Measurements from ENCODE around the gene MGAT4A.
"Not testable (repeated sequence)": the region's sequence is repeated elsewhere in the genome, so short reads cannot be mapped to it uniquely, and the experiment has no call there.

MGAT4A gene

DNA sequence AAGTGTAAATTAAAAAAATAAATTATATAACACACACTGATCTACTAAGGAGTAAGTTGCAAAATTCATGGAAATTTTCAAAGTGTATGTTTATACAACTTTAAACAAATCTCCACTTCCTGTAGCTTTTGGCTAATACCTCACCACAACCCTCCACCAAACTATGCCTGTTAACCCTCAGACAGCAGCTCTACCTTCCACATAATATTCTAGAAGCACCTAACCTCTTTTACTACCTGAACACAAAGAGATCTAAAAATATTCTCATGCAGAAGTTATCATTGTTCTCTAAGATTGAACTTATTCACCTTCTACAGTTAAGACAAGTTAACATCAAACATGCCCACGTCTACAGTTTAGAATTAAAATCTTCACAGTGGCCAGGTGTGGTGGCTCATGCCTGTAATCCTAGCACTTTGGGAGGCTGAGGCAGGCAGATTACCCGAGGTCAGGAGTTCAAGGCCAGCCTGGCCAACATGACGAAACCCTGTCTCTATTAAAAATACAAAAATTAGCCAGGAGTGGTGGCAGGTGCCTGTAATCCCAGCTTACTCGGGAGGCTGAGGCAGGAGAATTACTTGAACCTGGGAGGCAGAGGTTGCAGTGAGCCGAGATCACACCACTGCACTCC is 2.7 kb downstream of the MGAT4A start:
- DNase-seq = not testable (repeated sequence)

DNA sequence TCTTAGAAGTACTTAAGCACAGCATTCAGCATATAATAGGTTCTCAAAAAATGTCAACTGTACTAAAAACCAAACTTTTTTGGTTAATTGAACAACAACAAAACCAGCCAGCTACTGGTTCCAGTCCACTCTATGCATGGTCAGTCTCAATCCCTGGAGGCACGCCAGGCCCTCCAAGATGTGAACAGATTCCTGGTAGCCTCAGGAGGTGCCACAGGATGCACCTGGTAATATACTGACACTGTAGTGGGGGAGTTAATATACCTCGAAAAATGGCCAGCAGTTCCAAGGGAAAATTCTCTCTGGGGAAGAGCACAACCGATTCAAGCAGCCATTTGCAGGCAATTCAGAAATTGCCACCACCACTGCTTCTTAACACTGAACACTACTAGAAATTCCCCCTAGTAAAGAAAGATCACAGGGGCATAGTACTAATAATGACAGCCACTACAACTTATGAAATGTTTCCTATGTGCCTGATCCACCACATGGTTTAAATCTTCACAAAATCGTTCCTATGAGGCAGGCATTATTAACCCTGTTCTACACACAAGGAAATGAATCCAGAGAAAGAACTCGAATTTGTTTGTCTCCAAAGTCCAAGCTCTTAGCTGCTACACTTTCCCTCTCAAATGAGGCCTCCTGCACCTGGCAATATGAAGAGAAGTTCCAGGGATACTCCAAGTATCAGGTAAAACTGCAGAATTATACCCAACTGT is 3.4 kb downstream of the MGAT4A start:
- no peak for DNase-seq

DNA sequence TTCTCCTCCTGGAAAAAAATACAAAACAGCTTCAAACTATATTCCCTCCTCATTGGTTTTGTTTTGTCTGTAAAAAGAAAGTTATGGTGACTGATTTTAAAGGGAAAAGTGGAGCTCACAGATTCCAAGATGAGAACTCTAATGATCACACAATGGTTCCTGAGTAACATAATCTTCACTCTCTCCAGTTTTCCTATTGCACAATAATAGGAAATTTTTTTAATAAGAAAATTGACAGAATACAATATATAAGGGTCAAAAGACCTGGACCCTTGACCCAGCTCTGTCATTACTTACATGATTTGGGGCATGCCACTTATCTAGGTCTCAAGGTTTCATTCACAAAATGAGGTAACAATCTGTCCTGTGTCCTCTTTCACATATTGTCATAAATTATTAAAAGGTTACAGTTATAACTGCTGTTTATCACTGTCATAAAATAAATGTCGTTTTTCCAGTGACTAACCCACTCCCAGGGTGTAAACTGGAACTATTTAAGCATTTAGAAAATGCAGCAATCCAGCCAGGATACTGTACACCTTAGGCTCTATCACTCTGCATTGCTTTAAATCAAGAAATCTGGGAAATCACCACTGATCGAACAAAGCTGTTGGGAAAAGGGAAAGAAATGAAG is 4.1 kb downstream of the MGAT4A start:
- DNase-seq = no peak

DNA sequence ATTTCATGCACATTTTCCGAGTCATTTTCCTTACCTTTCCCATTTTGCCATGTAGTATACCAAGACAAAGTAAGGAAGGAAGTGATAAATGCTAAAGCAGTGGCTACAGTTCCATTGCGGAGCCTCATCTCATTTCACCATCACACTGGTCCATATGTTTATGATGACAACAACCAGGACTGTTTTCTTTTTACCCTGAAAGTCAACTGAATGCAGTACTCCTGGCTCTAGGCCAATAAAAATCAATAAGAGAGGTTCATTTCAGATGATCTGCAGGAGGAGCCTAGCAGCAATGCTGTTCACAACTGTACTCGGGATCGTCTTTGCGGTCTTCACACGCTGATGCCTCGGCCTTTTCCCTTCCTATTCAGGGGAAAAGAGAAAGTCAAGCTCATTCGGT is 4.7 kb downstream of the MGAT4A start:
- DNase-seq = no peak

DNA sequence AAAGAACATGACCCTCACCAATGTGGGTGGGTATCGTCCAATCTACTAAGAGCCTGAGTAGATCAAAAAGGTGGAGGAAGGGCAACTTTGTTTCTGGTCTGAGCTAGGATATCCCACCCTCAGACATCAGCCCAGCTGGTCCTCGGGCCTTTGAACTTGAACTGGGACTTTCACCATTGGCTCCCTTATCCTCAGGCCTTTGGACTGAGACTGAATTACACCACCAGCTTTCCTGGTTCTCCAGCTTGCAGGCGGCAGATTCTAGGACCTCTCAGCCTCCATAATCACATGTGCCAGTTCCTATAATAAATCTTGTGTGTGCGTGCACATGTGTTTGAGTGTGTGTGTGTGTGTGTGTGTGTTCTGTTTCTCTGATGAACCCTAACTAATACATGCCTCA is 10.6 kb downstream of the MGAT4A start:
- no peak for DNase-seq

DNA sequence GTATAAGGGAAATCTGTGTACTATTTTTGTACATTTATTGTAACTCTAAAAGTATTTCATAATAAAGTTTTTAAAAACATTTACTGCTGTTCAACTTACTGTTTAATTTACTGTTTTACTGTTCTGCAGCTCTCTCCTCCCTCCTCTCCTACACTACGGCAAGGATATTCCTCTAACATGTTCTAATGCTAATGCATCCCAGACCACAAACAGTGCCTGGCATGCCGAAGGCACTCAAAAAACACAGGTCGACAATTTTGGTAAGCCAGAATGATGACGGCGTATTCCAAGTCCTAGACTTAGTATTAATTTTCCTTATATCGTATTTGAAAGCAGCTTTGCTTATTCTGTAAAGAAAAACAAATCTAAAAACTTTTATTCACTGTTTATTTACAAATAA is 13.3 kb downstream of the MGAT4A start:
- no peak for DNase-seq

DNA sequence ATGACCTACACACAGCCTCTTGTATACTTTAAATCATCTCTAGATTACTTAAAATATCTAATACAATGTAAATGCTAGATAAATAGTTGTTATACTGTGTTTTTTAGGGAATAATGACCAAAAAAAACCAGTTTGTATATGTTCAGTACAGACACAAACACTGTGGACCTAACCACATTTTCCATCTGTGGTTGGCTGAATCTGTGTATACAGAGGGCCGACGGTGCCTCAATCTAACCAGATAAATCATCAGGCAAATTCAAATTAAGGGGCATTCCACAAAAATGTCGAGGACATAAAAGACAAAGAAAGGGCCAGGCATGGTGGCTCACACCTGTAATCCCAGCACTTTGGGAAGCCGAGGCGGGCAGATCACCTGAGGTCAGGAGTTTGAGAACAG is 14.1 kb downstream of the MGAT4A start:
- no peak for DNase-seq

DNA sequence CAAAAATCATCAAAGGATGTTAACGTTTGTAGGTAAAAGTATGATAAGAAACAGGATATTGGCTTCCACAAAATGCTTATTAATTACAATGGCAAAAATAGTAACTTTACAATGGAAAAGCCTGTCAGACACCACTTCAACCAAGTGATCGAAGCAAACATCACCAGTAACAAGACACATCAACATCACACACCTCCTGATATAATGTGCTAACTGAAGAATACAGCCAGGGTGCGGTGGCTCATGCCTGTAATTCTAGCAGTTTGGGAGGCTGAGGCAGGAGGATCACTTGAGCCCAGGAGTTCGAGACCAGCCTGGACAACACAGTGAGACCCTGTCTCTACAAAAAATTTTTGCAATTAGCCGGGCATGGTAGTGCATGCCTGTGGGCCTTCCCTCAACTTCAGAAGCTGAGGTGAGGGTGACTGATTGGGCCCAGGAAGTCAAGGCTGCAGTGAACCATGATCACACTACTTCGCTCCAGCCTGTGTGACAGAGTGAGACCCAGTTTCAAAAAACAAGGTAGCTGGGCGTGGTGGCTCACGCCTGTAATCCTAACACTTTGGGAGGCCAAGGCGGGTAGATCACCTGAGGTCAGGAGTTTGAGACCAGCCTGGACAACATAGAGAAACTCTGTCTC is 15.0 kb downstream of the MGAT4A start:
- no peak for DNase-seq

DNA sequence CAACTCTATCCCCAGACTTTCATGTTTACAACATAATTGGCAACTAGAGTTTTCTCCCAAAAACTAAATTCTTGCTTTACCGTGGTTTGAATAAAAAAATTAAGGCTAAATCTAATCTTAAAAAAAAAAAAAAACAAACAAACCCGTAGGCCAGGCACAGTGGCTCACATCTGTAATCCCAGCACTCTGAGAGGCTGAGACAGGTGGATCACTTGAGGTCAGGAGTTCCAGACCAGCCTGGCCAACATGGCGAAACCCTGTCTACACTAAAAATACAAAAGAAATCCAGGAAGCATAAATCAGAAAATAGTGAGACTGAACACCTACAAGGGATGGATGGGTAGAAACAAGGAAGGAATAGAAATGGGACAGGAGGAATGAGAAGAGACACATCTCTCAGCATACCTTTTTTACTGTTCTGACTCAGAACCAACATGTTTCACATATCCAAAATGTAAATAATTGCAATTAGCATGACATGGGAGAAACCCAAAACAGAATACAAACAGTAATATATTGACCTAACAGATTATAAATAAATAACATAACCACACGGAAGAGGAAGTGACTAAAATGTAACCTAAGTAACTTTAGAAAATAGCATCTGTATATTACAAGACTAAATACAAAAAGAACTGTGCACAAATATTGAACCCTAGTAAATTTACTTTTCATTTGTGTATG is 17.5 kb downstream of the MGAT4A start:
- no peak for DNase-seq

DNA sequence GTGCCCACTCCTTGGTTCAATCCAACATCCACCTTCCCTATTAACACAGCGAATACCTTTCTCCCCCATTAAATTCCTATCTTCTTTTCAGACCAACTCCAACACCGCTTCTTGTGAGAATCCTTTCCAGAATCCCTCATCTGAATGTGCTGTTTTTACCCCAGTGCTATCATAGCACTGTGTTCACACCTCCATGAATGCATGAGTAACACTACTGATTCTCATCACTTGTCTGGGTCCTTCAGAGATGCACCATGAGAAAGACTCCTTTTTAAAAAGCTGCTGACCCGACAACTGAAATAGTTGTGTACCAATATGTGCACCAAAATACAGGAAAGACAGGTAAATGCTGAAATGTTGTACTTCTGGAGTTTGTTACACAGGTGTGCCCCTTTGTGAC is 18.8 kb downstream of the MGAT4A start:
- no peak for DNase-seq

DNA sequence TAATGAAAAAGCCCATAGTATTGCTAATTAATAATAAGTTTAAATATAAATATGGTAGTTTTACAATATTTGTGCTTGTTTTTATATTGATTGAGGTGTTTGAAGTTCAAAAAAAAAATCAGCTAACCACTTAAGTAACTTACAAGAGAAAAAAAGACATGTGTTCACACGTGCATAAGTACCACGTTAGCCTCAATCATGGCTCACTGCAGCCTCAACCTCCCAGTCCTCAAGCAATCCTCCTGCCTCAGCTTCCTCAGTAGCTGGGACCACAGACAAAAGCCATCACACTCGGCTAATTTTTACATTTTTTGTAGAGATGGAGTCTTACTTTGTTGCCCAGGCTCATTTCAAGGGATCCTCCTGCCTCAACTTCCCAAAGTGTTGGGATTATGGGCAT is 19.4 kb downstream of the MGAT4A start:
- DNase-seq = no peak

DNA sequence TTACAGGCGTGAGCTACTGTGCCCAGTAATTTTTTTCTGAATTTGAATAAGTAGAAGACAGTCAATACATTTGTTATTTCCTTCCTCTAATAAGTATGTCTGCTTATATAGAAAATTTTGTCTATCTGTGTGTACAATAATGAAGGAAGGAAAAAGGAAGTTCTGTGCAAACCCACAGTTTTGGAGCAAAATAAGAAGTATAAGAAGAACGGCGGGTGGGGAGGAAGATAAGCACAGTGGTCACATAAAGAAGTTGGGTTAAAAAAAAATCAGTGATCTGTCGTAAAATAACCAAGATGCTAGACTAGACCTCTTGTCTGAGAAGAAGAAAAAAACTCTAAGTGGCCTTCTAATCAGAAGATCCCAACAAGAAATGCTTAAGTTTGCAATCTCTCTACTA is 20.2 kb downstream of the MGAT4A start:
- DNase-seq = no peak

DNA sequence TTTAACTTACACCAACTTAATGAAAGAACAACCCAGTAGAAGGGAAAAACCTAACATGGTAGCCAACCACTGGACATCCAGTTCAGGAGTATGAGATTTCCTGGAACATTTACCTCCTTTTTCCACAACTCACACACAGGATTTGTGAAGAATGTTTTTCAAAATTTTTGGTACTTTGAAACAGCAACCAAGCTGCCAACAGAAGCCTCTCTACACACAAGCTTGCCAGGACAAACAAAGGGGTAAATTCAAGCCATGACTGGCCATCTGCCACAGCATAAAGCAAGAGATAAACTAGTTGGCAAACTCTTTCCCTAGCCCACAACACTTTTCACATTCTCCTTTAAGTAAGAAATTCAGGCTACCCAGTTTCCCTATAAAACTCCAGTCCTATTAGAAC is 21.4 kb downstream of the MGAT4A start:
- DNase-seq = no peak

DNA sequence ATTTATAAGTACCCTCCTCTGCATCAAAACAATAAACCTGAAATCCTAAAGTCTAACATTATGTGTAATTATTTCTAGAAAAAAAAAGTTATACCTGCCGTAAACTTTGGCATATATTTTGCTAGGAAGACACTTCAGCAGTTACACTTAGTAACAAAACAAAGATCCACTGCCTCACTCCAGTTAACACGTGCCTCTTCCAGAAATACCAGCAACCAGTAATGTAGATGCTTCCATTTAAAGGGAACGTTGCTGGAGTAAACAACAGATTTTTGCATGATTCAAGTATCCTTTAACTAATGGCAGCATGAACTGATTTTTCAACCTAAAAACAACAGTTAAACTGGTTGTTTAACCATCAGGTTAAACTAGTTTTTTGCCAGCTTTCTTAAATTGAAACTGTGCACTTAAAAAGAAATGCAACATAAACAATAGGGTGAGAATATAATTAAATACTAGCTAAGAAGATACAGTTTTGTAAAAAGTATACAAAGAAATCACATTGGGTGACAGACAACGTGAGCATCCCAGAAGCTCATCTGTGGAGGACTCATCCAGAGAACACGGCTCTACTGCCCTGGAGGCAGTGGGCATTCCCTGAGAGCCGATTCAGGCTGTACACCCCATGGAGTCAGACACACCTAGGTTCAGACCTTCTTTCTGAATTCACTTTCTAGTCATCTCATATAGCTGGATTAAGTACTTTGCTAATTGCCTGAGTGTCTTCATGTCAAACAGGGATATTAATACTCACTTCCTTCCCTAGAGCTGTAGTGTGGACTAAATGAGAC is 22.3 kb downstream of the MGAT4A start:
- DNase-seq = no peak

DNA sequence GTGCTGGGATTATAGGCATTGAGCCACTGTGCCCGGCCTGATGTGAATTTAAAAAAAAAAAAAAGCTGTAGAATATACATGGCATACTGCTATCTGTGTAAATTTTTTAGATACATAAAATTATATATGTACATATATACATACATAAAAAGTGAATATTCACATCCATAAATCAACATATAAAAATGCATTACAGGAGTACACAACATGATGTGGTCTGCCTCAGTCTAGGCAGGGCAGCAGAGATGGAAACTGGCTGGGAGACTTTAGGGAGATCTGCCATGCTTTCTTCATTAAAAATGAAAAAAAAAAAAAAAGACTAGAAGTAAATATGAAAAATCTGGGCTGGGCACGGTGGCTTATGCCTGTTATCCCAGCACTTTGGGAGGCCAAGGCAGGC is 24.3 kb downstream of the MGAT4A start:
- no peak for DNase-seq

DNA sequence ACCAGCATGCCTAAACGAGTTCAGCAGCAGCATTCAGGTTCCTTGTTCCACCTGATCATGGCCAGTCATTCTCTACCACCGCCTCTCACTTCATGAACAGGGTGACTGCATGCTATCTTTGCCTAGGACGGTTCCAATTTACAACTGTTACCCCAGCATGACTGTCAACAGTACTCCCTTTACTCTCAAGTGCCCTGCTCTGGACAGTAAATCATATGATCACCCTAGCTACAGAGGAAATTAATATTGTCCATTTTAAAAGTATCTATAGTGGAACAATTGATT is 25.7 kb downstream of the MGAT4A start:
- DNase-seq = no peak

DNA sequence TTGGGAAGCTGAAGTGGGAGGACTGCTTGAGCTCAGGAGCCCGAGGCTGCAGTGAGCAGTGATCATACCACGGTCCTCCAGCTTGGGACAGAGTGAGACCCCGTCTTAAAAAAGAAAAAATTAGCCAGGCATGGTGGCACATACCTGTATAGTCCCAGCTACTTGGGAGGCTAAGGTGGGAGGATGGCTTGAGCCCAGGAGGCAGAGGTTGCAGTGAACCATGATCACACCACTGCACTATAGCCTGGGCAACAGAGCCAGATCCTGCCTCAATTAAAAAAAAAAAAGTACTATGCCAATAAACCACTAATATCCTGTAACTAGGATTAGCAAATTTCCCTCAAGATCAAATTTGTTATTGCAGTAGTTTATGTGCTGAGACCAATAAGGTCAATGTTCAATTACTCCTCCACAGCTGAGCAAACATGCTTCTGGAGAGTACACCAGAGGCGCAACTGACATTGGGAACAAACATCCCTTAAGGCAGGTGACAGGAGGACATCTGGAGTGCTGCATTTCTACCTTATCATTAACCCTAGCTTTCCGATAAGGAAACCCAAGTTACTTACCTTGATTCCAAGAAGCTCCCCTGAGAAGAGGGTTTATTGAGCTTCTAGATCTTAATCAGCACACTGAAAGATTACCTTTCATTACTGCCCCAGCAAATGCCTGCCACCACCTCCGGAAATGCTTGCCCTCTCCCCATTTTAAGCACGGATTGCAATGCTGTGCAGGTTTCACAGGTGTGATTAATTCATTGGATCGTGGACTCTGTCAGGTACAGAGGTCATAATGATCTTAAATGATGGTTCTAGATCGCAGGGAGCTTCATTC is 26.2 kb downstream of the MGAT4A start:
- no peak for DNase-seq

DNA sequence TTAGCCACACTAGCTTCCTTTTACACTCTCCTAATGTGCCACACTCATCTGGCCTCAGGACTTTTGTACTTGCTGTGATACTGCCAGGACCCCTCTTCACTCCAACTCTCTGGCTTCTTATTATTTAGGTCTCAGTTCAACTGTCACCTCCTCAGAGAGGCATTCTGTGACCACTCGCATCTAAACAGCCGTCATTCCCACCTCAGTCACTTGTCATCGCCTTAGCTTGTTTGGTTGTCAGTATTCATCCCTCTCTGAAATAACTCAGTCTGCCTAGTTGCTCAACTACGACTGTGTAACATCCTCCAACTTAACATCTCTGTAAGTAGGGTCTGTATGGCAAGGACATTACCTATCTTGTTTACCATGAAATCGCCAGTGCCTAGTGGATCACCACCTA is 27.2 kb downstream of the MGAT4A start:
- no peak for DNase-seq

DNA sequence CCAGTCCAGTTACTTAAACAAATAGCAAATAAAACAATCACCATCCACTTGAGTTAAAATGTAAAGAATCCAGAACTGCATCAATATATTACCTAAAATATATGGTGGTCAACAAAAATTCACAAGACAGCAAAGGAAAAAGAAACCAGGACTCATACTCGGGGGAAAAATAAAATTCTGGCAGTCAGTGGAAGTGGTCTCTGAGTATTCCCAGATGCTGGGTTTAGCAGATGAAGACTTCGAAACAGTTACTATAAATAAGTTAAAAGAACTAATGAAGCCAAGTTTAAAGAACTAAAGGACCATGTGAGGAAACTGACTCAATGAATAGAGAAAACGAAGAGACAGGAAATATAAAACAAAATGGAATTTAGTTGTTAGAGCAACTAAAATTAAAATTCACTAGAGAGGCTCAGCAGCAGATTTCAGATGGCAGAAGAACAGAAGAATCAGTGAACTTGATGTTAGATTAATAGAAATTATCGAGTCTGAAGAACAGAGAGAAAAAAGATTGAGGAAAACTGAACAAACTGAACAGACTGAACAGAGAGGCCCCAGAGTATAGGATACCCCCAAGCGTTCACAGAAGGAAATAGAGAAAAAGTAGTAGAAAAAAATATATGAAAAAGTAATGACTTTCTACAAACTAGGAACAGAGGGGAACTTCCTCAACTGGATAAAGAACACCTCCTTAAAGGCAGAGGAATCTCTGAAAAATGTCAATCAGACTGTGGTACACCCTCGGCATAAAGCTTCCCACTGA is 27.9 kb downstream of the MGAT4A start:
- DNase-seq = no peak

DNA sequence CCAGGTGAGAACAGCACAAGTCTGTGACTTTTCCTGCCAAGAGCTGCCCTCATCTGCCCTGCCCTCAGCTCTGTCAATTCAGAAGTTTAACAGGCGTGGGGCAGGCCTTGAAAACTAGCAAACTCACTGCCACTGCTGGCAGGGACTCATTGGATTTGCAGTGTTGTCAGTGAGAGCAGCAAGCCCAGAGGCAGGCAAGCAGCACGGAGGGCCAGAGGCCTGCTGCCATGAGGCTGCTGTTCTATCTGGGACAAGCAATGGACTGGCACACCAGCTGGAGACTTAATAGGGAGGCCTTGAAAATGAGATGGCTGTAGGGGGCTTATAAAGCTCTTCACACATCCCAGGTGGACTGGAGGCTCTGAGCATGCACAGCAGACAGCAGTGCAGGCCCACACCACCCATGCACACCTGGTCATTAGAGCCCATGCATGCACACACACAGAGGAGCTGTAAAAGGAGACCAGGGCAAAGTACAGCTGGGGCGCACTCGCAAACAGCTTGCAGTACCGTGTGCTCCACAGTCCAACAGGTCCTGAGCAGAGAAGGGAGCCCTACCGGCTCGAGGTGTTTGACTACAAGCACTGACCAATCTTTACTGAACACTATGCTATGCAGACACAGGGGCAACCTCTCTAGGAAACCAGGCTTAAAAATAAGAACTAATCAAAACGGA is 28.7 kb downstream of the MGAT4A start:
- no peak for DNase-seq

DNA sequence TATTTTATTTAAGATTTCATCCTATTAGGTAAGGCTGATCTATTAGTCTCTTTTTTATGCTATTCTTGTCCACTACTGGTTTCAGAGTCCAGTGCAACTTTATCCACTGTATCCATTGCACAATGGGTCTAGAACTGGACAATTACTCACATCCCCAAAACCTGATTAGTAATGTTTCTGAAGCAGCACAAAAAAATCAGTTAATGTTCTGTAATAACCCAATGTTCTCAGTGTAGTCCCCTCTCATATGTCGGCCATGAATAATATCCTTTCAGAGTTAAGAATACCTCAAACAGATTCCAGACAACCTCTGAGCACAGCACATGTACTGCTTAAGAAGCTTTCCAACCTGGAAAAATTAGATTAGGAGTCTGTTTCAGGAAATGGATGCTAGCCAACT is 29.7 kb downstream of the MGAT4A start:
- DNase-seq = no peak
